RPMI7951 (cell line): ENCODE data around the gene TMEM38B. TPM values are rescaled to one million over a fixed set of nuclear protein-coding genes. Genes with fewer than 3 reads are reported as not detected.
"Not testable (repeated sequence)": the region's sequence is repeated elsewhere in the genome, so short reads cannot be mapped to it uniquely, and the experiment has no call there.

ENCODE experiments used
- DNase-seq: peaks from one replicate; pipeline ENCODE4 v3.0.0-alpha.2; 2012; ENCODE audit warnings: low read depth
- total RNA-seq: library from RNA; depleted of rRNA; stranded (reverse); fragments of >200 nt; shearing (Covaris generic); gene quantifications from 2 replicates; pipeline ENCODE4 v1.2.3, GENCODE V29; 2014

The TMEM38B gene
- total RNA-seq, 1 experiment from 2014 or later, result 22.5 TPM

DNA sequence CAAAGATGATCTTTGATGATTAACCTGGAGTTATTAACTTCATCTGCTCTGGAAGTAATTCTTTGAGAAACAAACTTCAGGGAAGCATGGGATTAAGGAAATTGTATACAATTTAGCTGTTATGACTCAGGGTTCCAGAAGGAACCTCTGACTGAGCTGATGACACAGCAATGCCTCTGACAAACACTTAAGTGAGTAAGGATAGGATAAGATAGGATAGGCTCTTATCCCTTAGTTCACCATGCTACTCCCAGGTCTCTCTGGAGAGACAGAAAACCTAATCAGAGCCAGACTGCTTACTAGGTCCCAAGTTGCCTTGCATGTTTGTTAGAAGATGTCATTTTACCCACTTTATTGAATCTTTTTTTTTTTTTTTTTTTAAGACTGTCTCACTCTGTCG is 12.6 kb upstream of the TMEM38B start:
- DNase-seq, result peak; percentile 39

DNA sequence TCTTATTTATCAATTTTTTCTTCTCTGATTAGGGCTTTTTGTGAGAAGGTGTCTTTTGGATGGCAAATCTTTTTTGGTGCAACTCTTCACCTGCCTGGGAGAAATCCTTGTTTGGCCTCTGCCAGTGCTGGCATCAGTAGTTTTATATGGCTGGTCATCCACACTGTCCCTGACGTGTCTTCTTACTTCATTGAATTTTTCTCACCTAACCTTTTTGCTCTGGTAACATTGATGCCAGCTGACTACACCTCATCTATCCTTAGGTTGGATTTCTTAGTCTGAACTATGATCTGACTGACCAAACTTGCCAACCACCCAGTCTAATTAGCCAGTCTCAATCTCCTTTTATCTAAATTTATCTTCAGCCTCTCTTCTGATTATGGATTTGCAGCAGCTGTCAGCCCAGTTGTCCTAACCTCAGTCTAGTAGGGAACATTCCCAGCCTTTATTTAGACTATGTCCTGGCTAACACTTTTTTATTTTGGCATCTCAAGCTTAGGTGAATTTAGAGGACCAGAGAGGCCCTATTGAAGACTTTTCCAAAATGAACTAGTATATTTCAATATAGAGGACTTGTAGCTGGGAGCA is 10.6 kb upstream of the TMEM38B start:
- no peak for DNase-seq

DNA sequence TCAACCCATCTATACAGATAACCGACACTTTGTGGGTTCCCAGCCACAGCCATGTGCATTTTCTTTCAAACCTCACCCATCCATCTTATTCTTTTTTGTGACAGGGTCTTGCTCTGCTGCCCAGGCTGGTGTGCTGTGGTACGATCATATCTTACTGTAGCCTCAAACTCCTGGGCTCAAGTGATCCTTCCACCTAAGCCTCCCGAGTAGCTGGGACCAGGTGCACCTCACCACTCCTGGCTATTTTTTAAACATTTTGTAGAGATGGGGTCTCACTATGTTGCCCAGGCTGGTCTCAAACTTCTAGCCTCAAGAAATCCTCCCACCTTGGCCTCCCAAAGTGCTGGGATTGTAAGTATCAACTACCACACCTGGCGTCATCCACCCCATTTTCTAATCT is 7.4 kb upstream of the TMEM38B start:
- DNase-seq, result no peak

DNA sequence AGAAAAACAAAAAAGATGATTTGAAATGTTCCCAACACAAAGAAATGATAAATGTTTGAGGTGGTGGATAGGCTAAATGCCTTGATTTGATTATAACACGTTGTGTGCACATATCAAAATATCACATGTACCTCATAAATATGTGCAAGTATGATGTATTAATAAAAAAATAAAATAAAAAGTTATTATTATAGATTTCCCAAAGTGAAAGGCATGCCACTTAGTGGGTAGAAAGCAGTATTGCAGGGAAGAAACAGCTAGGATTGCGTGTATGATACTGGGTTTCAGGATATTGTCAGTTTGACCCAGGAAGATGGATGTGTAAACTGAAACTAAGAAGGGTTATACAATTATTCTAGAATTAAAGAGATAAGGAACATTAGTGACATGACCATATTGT is 3.6 kb upstream of the TMEM38B start:
- DNase-seq, result peak; percentile 29

DNA sequence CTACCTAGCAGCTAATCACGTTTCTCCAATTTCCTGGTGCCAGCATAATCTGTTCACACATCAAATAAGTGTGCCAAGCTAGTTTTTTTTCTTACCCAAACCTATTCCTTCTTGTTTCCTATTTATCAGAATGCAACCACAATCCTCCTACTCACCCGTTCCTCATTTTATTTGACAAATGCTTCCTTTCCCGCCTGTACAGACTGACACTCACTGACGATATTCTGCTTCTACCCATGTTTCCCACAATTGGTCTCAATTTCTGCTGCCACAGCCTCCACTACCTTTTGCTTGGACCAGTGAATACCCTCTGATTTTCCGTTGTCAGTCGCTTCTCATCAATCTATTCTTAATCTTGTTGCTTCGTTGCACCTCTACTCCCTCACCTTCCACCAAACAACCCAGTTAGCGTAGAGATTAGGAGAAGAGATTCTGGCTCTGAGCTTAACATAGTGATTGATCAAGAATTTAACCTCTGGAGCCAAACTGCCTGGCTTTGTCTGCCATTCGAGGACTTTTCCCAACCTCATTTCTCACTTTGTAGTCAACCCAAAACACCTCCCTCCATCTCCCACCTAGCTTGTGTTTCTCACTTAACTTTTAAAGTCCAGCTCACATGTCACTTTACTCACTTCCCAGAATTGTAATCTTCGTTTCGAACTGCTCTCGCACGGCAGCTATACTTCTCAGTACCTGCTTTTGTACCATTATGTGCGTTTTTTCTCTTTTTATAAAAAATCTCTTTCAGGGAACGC is 729 bp upstream of the TMEM38B start:
- DNase-seq, result no peak

DNA sequence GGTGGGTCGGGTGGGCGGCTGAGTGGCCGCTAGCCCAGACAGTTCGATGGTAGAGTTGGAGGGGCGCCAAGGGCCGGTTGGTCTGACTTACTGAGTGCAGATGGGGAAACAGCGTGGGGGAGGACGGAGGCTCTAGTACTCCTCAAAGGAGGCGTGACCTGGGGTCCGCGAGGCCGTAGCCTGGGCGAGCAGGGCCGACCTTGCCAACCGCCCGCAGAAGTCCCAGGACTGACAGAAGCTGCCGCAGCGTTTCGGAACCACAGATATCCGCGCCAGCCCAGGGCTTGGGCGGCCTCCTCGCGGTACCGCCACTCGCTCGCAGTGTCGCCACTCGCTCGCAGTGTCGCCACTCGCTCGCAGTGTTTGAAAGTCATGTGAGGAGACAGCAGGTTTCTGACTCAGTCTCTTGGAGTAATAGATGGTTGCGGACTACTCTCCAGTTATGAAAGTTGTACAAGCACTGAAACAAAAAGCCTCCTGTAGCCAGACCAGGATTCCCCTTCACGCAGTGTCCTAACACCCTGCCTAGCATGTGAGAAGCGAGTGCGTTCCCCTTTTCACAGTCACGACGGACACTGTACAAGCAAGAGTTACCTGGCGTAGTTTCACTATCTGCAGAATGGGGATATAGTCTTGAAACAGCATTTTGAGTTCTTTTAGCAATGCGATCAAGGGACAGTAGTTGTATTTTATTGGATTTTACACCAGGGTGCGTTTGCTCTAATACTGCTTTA is 674 bp downstream of the TMEM38B start:
- DNase-seq, result peak; percentile 61

DNA sequence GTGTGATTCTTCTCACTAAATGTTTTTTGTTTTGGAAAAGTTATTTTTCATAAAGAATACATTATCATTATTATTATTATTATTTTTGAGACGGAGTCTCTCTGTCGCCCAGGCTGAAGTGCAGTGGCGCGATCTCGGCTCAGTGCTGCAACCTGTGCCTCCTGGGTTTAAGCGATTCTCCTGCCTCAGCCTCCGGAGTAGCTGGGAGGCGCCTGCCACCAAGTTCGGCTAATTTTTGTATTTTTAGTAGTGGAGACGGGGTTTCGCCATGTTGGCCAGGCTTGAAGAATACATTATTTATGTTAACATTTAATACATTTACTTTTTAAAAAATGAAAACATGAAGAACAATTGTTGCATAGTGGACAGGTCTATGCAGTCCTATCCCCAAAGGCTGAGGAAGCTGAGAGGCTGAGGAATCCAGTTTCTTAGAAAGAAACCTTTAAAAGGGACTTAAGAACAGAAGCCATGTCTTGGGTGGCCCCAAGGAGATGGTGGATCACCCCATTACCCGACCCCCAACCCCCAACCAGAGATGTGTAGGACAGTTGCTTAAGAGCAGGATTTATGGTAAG is 2.0 kb downstream of the TMEM38B start:
- no peak for DNase-seq

DNA sequence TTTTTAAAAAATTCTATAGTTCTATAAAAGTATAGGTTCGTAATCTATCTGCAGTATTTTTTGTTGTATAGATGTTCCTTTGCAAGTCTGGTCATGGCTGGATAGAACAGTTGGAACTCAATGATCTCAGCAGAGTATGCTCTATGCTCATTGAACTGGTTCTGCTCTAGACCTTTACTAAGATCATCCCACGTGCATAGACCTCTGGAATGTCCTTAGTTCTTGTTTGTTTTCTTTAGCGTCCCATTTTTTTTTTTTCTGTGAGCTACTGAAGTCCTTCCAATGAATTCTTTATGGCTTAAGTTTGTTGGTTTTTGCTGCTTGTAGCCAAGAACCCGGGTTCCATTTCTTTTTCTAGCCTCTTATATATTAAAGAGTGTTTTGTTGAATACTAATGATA is 3.5 kb downstream of the TMEM38B start:
- no peak for DNase-seq

DNA sequence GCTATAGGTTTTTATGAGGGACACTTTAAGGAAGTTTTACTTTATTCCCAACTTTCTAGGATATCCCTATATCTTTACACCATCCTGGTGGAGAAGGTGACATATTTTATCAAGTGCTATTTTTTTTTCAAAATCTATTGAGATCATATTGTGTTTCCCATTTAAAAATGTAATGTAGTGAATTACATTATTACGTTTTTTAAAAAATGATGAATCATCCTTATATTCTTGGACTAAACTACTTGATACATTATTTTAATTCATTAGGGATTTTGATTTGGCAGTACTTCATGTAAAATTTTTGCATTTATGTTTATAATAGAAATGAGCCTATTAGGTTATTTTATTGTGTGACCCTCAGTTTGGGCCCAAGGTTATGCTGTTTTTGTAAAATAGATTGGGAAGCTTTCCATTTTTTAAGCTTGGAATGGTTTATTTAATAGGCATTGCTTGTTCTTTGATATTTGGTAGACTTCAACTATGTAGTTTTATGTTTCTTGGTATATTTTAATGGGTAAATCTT is 4.1 kb downstream of the TMEM38B start:
- no peak for DNase-seq

DNA sequence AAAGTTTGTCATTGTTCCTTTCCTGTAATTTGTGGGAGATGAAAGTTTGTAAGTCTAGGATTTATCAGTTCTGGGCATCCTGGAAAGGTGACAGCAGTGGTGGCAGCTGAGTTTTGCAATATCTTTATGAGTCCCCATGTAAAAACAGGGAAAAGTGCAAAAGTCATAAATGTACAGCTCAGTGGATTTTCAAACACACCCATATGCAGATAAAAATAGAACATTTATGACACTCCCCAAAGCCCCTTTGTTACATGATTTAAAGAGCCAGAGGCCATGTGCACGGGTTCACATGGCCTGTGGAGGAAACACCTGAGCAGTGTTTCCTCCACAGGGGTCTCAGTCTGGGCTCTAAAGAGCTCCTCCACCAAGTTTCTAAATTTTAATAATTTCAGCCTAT is 6.3 kb downstream of the TMEM38B start:
- no peak for DNase-seq

DNA sequence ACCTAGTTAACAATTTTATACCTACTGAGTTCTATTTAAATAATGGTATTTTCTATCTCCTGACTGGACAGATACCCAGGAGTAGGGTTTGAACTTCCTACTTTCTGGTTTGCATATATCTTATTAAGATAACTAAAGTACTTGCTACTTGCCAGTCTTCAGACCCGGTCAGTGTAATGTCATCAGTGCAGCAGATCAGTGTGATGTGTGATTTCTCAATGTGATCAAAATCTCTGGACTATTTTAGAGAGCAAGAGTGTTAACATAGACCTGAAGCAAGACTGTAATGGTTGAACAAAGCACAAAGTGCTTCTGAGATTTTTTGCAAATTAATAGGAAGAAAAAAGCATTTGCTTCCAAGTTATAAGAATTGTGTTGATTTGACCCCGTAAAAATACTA is 6.8 kb downstream of the TMEM38B start:
- no peak for DNase-seq

DNA sequence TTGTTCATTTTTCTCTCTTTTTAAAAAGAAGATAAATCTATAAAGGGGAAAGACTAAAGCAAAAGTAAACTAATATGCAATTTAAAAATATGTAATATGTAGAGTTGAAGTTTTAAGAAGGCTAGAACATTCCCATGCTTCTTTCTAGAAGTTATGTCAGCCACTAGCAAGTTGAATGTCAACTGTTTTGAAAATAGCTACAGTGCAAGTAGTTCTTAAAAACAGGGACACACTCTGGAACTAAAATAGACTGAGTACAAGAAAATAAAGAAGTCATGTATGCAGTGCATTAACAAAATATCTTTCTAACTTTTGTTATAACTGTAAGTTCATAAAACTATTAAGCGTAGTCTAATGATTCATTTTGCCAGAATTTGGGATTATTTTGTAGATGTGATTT is 7.9 kb downstream of the TMEM38B start:
- no peak for DNase-seq

DNA sequence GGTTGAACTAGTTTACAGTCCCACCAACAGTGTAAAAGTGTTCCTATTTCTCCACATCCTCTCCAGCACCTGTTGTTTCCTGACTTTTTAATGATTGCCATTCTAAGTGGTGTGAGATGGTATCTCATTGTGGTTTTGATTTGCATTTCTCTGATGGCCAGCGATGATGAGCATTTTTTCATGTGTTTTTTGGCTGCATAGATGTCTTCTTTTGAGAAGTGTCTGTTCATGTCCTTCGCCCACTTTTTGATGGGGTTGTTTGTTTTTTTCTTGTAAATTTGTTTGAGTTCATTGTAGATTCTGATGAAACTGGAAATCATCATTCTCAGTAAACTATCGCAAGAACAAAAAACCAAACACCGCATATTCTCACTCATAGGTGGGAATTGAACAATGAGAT is 9.3 kb downstream of the TMEM38B start:
- DNase-seq, result not testable (repeated sequence)

DNA sequence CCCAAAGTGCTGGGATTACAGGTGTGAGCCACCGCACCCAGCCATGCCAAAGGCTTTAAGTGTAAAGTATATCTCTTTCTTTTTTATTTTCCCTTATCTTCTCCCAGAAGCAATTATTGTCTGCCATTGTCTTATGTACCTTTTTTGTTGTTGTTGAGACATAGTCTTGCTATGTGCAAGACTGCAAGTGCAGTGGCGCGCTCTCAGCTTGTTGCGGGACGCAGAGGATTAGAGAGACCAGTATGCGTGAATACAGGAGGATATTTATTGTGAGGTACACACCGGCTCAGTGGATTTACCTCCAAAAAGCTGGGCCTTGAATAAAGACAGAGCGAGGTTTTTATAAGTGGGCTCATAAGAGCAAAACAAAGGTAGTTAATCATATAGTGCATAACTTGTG is 11.8 kb downstream of the TMEM38B start:
- no peak for DNase-seq

DNA sequence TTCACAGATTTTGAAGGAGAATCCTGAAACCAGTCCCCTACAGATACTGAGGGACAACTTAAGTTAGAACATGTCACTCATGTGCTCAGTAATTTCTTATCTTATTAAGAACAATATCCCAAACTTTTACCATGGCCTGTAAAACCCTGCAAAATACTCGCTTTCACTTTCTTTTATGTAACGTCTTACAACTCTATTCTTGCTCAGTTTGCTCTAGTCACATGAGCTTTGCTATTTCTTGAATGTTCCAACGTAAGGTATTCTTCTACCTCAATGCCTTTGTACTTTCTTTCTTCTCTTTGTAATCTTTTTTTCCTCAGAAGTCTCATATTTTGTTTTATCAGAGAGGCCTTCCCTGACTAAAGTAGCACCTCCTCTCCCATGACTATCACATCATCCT is 14.1 kb downstream of the TMEM38B start:
- DNase-seq, result no peak

DNA sequence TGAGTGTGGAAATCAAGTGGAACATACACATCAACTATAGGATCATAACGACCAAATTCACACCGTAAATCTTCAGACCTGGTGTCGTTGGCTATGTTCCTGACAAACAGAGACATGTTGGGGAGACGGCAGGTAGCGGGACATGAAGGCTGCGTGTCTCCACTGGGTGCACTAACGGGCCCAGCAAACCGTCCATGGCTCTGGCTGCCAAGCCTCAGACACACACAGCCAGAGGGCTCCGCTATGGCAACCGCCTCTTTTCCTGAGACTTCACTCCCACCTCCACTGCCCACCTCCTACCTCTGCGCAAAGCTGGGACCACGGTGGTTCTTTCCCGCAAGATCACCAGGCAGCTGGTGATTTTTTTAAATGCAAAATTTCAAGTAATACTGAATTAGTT is 16.3 kb downstream of the TMEM38B start:
- no peak for DNase-seq

DNA sequence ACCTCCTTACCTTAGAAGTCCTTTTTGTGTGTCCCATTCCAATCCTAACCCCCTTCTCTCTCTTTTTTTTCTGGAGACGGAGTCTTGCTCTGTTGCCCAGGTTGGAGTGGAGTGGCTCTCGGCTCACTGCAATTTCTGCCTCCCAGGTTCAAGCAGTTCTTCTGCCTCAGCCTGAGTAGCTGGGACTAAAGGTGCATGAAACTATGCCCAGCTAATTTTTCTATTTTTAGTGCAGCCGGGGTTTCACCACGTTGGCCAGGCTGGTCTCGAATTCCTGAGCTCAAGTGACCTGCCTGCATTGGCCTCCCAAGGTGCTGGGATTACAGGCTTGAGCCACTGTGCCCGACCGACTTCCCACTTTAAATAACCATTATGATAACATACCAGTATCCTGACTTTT is 17.5 kb downstream of the TMEM38B start:
- no peak for DNase-seq

DNA sequence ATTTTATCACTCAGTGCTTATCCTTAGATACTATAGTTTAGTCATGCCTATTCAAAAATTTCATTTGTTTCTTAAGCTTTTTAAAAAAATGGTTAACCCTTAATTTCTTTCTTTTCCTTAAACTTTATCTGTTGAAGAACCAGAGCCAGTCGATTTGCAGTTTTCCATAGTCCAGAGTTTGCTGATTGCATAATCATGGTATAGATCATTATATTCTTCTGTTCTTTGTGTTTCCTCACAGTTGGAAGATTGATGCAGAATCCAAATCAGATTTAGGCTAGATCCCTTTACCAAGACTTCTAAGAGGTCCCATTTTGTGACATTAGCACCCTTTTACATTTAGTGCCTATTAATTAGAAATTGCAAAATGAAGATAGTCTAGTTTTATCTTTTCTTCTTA is 18.0 kb downstream of the TMEM38B start:
- no peak for DNase-seq

DNA sequence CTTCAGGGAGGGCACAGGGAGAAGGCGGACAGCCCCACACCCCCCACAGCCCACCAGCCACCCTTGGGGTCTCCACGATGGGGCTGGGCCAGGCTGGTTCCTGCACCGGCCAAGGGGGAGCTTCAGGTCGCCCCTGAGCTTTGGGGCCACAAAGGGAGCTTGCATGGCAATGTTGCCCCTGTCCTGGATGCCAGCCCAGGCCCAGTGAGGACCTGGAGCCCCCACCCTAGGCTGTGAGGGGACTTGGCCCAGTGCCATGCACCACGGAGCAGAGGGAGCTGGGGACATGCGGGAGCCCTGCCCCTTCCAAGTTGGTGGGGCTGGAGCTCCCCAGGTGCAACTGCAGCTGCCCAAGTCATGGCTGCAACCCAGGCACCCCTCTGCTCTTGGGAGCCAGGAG is 18.4 kb downstream of the TMEM38B start:
- DNase-seq, result no peak

DNA sequence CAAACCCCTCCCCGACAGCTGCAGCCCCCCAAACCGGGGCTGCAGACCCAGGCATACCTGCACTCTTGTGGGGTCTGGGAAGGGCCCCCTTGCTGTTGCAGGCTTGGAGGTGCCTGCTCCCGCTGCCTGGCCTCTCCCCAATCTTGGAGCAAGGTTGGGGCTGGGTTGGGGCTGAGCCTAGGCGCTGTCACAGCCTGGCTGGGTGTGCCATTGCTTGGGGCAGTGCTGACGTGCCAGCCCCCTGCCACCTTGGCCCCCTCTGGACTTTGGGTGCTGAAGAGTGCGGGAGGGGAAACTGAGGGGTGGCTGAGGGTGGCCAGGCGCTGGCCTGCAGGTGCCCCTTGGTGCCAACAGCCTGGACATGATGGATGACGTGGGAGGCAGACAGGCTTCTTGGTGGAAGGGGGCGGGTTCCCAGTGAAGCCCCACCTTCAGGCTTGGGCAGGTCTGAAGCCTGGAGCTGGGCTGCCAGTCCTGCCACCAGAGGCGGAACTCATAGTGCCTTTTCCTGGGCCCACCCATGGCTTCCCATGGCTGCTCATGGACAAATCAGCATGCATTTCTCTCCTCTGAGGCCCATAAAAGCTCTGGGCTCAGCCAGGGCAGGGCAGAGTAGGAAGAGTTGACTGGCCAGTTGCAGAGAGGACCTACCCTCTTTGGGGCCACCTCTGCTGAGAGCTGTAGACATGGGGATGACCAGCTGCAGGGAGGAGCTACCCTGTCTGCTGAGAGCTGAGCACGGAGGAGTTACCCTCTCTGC is 19.1 kb downstream of the TMEM38B start:
- DNase-seq, result no peak

DNA sequence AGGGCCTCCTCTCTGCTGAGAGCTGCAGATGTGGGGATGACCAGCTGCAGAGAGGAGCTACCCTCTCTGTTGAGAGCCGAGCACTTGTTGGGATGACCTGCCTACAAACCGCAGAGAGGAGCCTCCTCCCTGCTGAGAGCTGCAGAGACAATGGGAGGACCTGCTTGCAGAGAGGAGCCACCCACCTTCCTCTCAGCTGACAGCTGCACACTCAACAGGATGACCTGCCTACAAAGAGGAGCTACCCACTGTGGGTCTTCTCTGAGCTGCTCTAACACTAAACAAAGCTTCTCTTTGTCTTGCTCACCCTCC is 19.6 kb downstream of the TMEM38B start:
- DNase-seq, result no peak

DNA sequence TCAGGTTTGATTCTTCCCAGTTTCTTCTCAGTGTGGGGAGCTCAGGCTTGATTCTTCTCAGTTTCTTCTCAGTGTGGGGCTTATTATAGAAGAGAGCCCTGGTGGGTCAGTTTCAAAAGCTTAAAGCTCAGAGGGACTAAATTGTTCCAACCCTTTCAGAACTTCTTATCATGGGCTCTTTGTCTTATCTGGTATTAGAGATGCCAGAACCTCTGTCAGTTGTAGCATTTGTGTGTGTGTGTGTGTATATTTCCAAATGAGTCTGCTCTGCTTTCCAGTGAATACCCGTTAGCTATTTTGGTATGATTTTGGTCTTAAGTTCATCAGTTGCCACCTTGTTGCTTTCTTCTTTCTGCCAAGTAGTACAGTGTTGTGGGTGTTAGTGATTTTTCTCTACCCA is 21.8 kb downstream of the TMEM38B start:
- no peak for DNase-seq
